Mammary epithelial cell (primary cell): ENCODE results near the gene SPAG16.

Experiments used
- CTCF ChIP-seq, 2 donors: IDR thresholded peaks in 1 of 2; conservative IDR thresholded peaks in 1 of 2; 2 replicates each; pipeline ENCODE4 v1.5.1; 2011 to 2012; ENCODE audit warnings: inconsistent platforms in 2 of 2, low read length in 2 of 2, mild to moderate bottlenecking in 2 of 2, control low read depth in 1 of 2, low read depth in 1 of 2; ENCODE audit not compliant: insufficient read depth in 1 of 2; ENCODE audit errors: extremely low read depth in 1 of 2
- EZH2 ChIP-seq: IDR thresholded peaks from 2 replicates; pipeline ENCODE4 v1.6.1; 2012; ENCODE audit warnings: low read length, inconsistent platforms, borderline replicate concordance

- no peak for TF ChIP-seq CTCF (conservative IDR thresholded peaks at IDR 0.05 in 1 of 2, IDR thresholded peaks at IDR 0.05 in 1 of 2; ENCODE audit: extremely low read depth in 1 of 2, insufficient read depth in 1 of 2, low read depth in 1 of 2, low read length in 2 of 2)
- no peak for TF ChIP-seq EZH2
Observed at GRCh38 chr2:214035921-214036320, 751.7 kb downstream of the SPAG16 start.
